Suppressor macrophage treated with lipopolysaccharide for 1 hour (primary cell): Measurements from ENCODE around the gene TMEM236.
"Not testable (repeated sequence)": the region's sequence is repeated elsewhere in the genome, so short reads cannot be mapped to it uniquely, and the experiment has no call there.

Source experiments
- DNase-seq, 3 donors: peaks; one replicate each; pipeline ENCODE4 v3.0.0-alpha.2; 2020 to 2022

The TMEM236 gene, protein sequence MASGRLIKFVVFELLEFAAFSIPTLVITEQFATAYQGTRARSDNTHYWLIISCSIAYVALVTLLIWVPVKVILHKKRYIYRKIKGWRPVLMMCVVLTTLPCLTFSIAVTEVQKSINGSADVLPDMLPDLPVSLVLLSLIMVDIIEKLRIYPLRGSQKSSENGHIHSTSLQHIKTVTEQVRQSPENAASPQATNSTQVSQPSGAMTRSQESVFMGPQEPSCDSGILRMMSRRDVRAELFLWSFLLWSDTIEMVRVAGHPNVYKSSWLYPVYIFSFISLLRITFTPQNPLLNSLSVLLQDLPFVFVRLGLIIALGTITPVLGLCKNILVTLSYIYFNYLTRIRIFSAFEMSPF

DNA sequence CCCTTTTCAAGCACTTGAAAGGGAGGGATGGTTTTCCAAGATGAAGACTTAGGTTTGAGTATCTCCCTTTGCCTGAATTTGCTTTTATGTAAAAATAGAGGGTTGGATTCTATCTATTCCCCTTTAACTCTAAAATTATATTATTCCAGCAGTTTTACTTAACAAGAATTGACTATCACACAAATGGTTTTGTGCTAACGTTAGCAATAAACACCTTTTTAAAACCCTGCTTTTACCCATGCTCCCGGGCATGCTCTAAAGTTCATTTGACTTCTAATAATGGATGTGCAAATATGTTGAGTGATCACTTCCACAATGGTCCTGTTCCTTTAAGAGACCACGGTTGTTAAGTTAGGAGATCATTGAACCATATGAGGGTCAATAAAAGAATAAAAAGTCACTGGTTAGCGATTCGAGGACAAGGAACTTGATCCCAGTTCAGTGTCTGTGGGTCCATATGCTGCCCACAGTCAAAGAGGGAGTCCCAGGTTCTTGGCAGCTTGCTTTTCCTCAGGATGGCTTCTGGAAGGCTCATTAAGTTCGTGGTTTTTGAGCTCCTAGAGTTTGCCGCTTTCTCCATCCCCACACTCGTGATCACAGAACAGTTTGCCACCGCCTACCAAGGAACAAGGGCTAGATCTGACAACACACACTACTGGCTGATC lies at the start of gene TMEM236:
TSS of gene TMEM236 (plus strand) at position 421 of the 665 bp plus-strand sequence. CDS start at position 516, 95 bp downstream.
- DNase-seq, result no peak

GRCh38 chr10:17703706-17704105 lies 48.3 kb upstream of the TMEM236 start:
- DNase-seq, result no peak

DNA sequence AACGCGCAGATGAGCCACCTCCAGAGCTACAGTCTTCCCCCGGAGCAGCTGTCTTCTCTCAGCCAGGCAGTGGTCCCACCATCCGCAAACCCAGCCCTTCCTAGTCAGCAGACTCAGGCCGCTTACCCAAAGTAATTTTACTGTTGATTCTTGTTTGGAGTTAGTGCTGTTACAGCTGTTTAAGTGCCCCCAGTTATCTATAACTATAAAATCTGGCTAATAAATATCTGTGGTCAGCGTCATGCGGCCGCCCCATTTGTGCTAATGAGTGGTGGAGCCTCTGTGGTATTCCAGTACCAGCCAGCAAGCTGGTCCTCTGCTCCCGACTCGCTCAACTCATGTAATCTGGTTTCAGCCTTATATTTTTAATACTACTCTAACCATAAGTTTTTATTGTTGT lies 43.2 kb upstream of the TMEM236 start:
- no peak for DNase-seq

DNA sequence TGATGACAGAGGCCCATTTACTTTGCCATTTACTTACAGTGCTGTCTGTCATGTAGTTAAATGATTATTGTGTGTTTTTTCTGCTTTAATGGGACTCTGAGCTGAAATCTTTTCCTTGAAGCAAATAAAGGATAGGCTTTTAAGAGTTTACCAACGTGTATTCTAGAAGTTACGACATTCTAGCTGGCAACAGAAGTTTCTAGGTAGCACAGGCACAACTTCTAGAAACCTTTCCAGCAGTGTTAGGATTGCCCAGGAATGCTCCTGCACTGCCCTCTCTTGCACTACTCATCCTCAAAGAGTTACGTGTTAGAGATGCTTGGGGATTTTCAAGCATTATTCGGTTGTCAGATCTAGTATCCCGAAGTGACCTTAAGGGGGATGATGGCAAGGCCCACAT lies 42.5 kb upstream of the TMEM236 start:
- DNase-seq, result no peak

DNA sequence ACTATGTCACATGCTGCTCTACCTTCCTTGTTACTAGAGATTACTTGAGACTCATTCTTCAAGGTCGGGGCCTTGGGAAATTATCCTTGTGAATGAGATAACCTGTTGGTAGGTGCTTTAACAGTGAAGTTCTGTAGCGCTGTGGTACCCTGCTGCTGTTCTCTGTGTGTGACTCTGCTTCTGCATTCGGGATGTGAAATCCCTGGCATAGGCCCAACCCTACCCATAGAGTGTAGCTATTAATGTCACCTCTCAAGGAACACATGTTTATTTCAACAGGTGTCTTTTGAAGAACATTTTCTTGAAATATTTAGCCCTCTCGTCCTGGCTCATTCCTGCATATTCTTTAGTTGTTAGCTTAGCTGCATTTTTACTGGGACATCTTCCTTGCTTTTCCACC lies 41.8 kb upstream of the TMEM236 start:
- DNase-seq, result no peak

DNA sequence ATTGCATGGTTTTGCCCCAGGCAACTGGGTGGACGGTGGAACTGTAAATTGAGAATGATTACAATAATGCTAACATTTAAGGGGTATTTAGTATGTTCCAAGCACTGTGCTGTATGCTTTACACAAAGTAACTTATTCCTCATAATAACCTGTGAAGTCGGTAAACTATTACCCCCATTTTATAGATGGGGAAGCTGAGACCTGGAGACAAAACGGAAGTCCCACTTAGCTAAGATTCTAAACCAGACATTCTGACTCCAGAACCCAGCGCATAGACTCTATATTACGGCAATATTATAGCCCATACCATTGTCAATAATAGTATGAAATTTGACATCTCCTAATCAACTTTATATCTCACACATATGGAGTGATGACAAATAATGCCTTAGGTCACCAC lies 39.9 kb upstream of the TMEM236 start:
- DNase-seq, result no peak

- DNase-seq, result no peak
These were observed 39.1 kb upstream of the TMEM236 start for GRCh38 chr10:17712717-17713471.

DNA sequence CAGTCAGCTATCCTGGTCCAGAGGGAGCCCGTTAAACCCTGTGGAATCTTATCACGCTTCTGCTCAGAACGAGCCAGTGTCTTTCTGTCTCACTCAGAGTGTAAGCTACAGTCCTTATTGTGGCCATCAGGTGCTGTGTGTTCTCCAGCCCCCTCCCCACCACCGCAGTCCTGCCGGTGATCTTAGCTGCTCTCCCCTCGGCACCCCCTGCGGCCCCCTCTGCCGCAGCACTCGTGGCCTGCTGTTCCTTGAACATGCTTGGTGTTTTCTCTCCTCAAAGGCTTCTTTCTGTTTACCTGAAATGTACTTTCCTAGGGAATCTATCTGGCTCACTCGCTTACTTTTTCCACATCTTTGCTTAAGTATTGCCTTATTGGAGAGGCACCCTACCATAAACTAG lies 38.2 kb upstream of the TMEM236 start:
- DNase-seq, result no peak

GRCh38 chr10:17716161-17716560 lies 35.8 kb upstream of the TMEM236 start:
- DNase-seq, result no peak

DNA sequence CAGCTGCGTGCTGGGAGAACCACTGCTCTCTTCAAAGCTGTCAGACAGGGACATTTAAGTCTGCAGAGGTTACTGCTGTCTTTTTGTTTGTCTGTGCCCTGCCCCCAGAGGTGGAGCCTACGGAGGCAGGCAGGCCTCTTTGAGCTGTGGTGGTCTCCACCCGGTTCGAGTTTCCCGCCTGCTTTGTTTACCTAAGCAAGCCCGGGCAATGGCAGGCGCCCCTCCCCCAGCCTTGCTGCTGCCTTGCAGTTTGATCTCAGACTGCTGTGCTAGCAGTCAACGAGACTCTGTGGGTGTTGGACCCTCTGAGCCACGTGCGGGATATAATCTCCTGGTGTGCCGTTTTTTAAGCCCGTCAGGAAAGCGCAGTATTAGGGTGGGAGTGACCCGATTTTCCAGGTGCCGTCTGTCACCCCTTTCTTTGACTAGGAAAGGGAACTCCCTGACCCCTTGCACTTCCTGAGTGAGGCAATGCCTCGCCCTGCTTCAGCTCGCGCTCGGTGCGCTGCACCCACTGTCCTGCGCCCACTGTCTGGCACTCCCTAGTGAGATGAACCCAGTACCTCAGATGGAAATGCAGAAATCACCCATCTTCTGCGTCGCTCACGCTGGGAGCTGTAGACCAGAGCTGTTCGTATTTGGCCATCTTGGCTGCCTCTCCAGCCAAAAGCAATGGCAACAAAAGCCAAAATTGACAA lies 29.5 kb upstream of the TMEM236 start:
- not testable (repeated sequence) for DNase-seq

- no peak for DNase-seq
These were observed 26.3 kb upstream of the TMEM236 start for GRCh38 chr10:17725703-17726102.

- DNase-seq, result no peak
These were observed 22.4 kb upstream of the TMEM236 start for GRCh38 chr10:17729630-17730029.

GRCh38 chr10:17730667-17731066 lies 21.3 kb upstream of the TMEM236 start:
- no peak for DNase-seq

GRCh38 chr10:17731331-17732020 lies 20.5 kb upstream of the TMEM236 start:
- peak in 2 of 3 donors; percentile 30 to 54 for DNase-seq

GRCh38 chr10:17733620-17734019 lies 18.4 kb upstream of the TMEM236 start:
- DNase-seq, result no peak

- DNase-seq, result no peak
These were observed 17.4 kb upstream of the TMEM236 start for GRCh38 chr10:17734432-17735080.

GRCh38 chr10:17735166-17735941 lies 16.6 kb upstream of the TMEM236 start:
- no peak for DNase-seq

DNA sequence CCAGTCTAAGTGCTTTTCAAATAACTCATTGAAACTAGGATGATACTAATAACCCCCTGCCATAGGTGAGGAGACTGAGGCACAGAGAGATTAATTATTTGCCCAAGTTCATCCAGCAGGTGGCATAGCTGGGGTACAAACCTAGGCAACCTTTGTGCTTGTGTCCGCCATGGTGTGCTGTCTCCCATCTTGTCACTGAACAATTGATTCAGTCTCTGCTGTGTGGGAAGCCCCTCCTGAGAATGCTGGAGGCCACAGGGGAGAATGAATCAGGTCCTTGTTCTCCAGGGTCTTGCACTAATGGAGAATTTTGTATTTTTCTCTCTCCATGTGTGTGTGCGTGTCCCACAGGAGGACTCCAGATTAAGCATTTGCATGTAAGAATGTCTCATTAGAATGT lies 15.8 kb upstream of the TMEM236 start:
- no peak for DNase-seq

GRCh38 chr10:17737027-17737965 lies 14.7 kb upstream of the TMEM236 start:
- peak; percentile 75 to 90 (median 86) for DNase-seq

DNA sequence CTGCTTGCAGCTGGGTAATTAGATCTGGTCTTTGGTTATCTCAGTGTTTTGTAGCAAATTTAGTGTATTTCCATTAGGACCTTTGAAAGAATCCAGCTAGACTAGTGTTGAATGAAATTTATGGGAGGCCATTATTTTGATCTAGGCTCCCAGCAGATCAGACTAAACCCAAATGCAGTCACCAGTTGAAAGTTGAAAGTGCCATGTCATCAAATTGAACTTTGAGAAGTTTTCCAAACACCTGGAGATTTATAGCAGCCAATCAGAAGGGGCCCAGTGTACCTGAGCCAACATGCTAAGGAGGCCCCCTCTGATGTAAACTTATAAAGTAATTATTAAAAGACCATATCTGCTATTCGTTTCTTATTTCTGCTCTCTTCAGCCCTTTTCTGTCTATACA lies 11.3 kb upstream of the TMEM236 start:
- DNase-seq, result no peak
